ENCODE results near the gene PIP5K1B.

DNA sequence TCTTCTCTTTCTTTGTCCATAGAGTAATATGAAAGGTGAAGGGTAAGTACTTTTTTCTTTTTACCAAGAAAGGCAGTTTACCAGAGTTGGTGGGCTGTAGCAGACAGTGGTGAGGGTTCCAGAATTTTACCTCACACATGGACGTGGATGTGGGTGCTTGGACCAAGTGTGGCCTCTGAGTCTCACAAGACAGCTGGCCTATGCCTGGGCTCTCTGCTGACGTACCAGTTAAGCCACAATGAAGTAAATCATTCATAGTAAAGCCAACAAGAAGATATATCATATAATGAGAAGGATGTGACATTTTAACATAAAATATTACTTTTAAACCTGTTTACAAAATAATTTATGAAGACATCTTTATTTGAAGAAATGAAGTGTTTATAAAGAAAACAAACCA is 202.9 kb downstream of the PIP5K1B start:
- TF ChIP-seq, protein P1, sequence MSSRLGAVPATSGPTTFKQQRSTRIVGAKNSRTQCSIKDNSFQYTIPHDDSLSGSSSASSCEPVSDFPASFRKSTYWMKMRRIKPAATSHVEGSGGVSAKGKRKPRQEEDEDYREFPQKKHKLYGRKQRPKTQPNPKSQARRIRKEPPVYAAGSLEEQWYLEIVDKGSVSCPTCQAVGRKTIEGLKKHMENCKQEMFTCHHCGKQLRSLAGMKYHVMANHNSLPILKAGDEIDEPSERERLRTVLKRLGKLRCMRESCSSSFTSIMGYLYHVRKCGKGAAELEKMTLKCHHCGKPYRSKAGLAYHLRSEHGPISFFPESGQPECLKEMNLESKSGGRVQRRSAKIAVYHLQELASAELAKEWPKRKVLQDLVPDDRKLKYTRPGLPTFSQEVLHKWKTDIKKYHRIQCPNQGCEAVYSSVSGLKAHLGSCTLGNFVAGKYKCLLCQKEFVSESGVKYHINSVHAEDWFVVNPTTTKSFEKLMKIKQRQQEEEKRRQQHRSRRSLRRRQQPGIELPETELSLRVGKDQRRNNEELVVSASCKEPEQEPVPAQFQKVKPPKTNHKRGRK (CRISPR knock-in tag; IDR thresholded peaks at IDR 0.05; ENCODE audit: borderline replicate concordance): no peak
- TF ChIP-seq, protein P2, sequence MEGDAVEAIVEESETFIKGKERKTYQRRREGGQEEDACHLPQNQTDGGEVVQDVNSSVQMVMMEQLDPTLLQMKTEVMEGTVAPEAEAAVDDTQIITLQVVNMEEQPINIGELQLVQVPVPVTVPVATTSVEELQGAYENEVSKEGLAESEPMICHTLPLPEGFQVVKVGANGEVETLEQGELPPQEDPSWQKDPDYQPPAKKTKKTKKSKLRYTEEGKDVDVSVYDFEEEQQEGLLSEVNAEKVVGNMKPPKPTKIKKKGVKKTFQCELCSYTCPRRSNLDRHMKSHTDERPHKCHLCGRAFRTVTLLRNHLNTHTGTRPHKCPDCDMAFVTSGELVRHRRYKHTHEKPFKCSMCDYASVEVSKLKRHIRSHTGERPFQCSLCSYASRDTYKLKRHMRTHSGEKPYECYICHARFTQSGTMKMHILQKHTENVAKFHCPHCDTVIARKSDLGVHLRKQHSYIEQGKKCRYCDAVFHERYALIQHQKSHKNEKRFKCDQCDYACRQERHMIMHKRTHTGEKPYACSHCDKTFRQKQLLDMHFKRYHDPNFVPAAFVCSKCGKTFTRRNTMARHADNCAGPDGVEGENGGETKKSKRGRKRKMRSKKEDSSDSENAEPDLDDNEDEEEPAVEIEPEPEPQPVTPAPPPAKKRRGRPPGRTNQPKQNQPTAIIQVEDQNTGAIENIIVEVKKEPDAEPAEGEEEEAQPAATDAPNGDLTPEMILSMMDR (IDR thresholded peaks at IDR 0.05): no peak
- no peak for TF ChIP-seq NFYB (CRISPR knock-in tag; conservative IDR thresholded peaks at IDR 0.05; ENCODE audit: low read depth)
- TF ChIP-seq, protein P3, sequence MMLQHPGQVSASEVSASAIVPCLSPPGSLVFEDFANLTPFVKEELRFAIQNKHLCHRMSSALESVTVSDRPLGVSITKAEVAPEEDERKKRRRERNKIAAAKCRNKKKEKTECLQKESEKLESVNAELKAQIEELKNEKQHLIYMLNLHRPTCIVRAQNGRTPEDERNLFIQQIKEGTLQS (CRISPR knock-in tag; conservative IDR thresholded peaks at IDR 0.05): no peak
- TF ChIP-seq CBFB (CRISPR knock-in tag; IDR thresholded peaks at IDR 0.05; ENCODE audit: low read depth): no peak
- TF ChIP-seq, protein P4, sequence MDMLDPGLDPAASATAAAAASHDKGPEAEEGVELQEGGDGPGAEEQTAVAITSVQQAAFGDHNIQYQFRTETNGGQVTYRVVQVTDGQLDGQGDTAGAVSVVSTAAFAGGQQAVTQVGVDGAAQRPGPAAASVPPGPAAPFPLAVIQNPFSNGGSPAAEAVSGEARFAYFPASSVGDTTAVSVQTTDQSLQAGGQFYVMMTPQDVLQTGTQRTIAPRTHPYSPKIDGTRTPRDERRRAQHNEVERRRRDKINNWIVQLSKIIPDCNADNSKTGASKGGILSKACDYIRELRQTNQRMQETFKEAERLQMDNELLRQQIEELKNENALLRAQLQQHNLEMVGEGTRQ (CRISPR knock-in tag; IDR thresholded peaks at IDR 0.05): no peak
- TF ChIP-seq, protein P5, sequence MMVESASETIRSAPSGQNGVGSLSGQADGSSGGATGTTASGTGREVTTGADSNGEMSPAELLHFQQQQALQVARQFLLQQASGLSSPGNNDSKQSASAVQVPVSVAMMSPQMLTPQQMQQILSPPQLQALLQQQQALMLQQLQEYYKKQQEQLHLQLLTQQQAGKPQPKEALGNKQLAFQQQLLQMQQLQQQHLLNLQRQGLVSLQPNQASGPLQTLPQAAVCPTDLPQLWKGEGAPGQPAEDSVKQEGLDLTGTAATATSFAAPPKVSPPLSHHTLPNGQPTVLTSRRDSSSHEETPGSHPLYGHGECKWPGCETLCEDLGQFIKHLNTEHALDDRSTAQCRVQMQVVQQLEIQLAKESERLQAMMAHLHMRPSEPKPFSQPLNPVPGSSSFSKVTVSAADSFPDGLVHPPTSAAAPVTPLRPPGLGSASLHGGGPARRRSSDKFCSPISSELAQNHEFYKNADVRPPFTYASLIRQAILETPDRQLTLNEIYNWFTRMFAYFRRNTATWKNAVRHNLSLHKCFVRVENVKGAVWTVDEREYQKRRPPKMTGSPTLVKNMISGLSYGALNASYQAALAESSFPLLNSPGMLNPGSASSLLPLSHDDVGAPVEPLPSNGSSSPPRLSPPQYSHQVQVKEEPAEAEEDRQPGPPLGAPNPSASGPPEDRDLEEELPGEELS (CRISPR knock-in tag; IDR thresholded peaks at IDR 0.05): no peak
- TF ChIP-seq, protein P6, sequence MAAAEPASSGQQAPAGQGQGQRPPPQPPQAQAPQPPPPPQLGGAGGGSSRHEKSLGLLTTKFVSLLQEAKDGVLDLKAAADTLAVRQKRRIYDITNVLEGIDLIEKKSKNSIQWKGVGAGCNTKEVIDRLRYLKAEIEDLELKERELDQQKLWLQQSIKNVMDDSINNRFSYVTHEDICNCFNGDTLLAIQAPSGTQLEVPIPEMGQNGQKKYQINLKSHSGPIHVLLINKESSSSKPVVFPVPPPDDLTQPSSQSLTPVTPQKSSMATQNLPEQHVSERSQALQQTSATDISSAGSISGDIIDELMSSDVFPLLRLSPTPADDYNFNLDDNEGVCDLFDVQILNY (CRISPR knock-in tag; IDR thresholded peaks at IDR 0.05): no peak
- TF ChIP-seq SMAD3 (CRISPR knock-in tag; IDR thresholded peaks at IDR 0.05; ENCODE audit: borderline replicate concordance): no peak
- TF ChIP-seq, protein P7, sequence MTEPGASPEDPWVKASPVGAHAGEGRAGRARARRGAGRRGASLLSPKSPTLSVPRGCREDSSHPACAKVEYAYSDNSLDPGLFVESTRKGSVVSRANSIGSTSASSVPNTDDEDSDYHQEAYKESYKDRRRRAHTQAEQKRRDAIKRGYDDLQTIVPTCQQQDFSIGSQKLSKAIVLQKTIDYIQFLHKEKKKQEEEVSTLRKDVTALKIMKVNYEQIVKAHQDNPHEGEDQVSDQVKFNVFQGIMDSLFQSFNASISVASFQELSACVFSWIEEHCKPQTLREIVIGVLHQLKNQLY (CRISPR knock-in tag; IDR thresholded peaks at IDR 0.05): no peak
- TF ChIP-seq, protein P8, sequence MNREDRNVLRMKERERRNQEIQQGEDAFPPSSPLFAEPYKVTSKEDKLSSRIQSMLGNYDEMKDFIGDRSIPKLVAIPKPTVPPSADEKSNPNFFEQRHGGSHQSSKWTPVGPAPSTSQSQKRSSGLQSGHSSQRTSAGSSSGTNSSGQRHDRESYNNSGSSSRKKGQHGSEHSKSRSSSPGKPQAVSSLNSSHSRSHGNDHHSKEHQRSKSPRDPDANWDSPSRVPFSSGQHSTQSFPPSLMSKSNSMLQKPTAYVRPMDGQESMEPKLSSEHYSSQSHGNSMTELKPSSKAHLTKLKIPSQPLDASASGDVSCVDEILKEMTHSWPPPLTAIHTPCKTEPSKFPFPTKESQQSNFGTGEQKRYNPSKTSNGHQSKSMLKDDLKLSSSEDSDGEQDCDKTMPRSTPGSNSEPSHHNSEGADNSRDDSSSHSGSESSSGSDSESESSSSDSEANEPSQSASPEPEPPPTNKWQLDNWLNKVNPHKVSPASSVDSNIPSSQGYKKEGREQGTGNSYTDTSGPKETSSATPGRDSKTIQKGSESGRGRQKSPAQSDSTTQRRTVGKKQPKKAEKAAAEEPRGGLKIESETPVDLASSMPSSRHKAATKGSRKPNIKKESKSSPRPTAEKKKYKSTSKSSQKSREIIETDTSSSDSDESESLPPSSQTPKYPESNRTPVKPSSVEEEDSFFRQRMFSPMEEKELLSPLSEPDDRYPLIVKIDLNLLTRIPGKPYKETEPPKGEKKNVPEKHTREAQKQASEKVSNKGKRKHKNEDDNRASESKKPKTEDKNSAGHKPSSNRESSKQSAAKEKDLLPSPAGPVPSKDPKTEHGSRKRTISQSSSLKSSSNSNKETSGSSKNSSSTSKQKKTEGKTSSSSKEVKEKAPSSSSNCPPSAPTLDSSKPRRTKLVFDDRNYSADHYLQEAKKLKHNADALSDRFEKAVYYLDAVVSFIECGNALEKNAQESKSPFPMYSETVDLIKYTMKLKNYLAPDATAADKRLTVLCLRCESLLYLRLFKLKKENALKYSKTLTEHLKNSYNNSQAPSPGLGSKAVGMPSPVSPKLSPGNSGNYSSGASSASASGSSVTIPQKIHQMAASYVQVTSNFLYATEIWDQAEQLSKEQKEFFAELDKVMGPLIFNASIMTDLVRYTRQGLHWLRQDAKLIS (CRISPR knock-in tag; IDR thresholded peaks at IDR 0.05; ENCODE audit: borderline replicate concordance): no peak

Measured in WTC11 (cell line).